Tibial nerve (tissue), 3 donors: Measurements from ENCODE around the gene LSR.

Experiments used
- CTCF ChIP-seq, 5 experiments: fragments of 200-600 bp in 3 of 5; fragments of 450-650 bp in 2 of 5; sonication (generic) in 3 of 5; IDR thresholded peaks; one replicate each; pipeline ENCODE4 v1.5.1; 2016 to 2019; ENCODE audit warnings: antibody characterized with exemption in 5 of 5, mild to moderate bottlenecking in 3 of 5, moderate library complexity in 2 of 5
- POLR2A ChIP-seq, 2 donors: fragments of 450-650 bp; IDR thresholded peaks; one replicate each; pipeline ENCODE4 v1.6.1; 2017; ENCODE audit warnings: antibody characterized with exemption in 2 of 2, mild to moderate bottlenecking in 2 of 2, moderate library complexity in 2 of 2

GRCh38 chr19:35266520-35267352, 17.9 kb downstream of the LSR start:
- TF ChIP-seq POLR2A (IDR thresholded peaks at IDR 0.05) (no peak), CTCF (IDR thresholded peaks at IDR 0.05) (peak in 1 of 5 experiments; percentile 4)
